ENCODE results near the gene SHANK3. TPM values are rescaled to one million over a fixed set of nuclear protein-coding genes. Genes with fewer than 3 reads are reported as not detected.
A peak's percentile ranks its signal among the peaks of the same experiment; 100 is the strongest.
"Not testable (repeated sequence)": the region's sequence is repeated elsewhere in the genome, so short reads cannot be mapped to it uniquely, and the experiment has no call there.

The SHANK3 gene
- total RNA-seq, 4 donors from 2014 or later = 2.7 to 30.3 (median 6.3) TPM

DNA sequence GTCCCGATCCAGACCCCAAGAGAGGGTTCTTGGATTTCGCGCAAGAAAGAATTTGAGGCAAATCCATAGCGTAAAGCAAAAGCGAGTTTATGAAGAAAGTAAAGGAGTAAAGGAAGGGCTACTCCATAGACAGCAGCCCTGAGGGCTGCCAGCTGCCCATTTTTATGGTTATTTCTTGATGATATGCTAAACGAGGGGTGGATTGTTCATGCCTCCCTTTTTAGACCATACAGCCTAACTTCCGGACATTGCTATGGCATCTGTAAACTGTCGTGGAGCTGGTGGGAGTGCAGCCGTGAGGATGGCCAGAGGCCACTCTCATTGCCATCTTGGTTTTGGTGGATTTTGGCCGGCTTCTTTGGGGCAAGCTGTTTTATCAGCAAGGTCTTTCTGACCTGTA, 19.4 kb upstream of the SHANK3 start:
- Histone ChIP-seq H3K9me3 (peaks cover 0 to 9% of the 10 kb centered on the region in 2 donors), H3K4me1 (no peaks in the 10 kb centered on the region), H3K4me3 (no peak overlapping the region), H3K27ac (no peak overlapping the region), H3K36me3 (no peaks in the 10 kb centered on the region), H3K27me3 (peaks cover 16% of the 10 kb centered on the region)
- intact Hi-C loops (cut with DNase I; ENCODE audit: low total_unique reads) = no loop called here
- TF ChIP-seq POLR2A (IDR thresholded peaks at IDR 0.05) = no peak
- TF ChIP-seq POLR2AphosphoS5 (IDR thresholded peaks at IDR 0.05) = no peak
- TF ChIP-seq EP300 (IDR thresholded peaks at IDR 0.05; ENCODE audit: low read depth) = no peak
- TF ChIP-seq, protein P1, sequence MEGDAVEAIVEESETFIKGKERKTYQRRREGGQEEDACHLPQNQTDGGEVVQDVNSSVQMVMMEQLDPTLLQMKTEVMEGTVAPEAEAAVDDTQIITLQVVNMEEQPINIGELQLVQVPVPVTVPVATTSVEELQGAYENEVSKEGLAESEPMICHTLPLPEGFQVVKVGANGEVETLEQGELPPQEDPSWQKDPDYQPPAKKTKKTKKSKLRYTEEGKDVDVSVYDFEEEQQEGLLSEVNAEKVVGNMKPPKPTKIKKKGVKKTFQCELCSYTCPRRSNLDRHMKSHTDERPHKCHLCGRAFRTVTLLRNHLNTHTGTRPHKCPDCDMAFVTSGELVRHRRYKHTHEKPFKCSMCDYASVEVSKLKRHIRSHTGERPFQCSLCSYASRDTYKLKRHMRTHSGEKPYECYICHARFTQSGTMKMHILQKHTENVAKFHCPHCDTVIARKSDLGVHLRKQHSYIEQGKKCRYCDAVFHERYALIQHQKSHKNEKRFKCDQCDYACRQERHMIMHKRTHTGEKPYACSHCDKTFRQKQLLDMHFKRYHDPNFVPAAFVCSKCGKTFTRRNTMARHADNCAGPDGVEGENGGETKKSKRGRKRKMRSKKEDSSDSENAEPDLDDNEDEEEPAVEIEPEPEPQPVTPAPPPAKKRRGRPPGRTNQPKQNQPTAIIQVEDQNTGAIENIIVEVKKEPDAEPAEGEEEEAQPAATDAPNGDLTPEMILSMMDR (IDR thresholded peaks at IDR 0.05) = no peak
- DNase-seq = no peak
- 85 to 87% methylated on average over 9 to 10 of the region's 10 CpGs for WGBS, 2 donors (ENCODE audit: low coverage in 1 of 2)
- in situ Hi-C loops (cut with MboI; ENCODE audit: low pct_ligation_motif_present in 1 of 4, low pct_unique_long_range_greater_than_20kb in 1 of 4, low sequenced_read_pairs in 3 of 4) = no loop called here

DNA sequence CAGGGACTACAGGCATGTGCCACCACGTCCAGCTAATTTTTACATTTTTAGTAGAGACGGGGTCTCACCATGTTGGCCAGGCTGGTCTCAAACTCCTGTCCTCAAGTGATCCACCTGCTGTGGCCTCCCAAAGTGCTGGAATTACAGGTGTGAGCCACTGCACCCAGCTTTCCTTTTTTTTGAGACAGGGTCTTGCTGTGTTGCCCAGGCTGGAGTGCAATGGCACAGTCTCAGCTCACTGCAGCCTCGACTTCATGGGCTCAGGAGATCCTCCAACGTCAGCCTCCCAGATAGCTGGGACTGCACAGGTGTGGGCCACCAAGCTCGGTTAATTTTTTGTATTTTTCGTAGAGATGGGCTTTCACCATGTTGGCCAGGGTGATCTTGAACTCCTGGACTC, 18.0 kb upstream of the SHANK3 start:
- H3K9me3 ChIP-seq; H3K4me3 ChIP-seq; DNase-seq; in situ Hi-C loops (cut with MboI; ENCODE audit: low pct_ligation_motif_present in 1 of 4, low pct_unique_long_range_greater_than_20kb in 1 of 4, low sequenced_read_pairs in 3 of 4); intact Hi-C loops (cut with DNase I; ENCODE audit: low total_unique reads); H3K36me3 ChIP-seq; H3K27ac ChIP-seq; H3K4me1 ChIP-seq: not testable (repeated sequence)
- H3K27me3 ChIP-seq = peaks cover 29% of the 10 kb centered on the region
- WGBS, 2 donors (ENCODE audit: low coverage in 1 of 2) = 79 to 80% methylated on average over 2 to 6 of the region's 6 CpGs

DNA sequence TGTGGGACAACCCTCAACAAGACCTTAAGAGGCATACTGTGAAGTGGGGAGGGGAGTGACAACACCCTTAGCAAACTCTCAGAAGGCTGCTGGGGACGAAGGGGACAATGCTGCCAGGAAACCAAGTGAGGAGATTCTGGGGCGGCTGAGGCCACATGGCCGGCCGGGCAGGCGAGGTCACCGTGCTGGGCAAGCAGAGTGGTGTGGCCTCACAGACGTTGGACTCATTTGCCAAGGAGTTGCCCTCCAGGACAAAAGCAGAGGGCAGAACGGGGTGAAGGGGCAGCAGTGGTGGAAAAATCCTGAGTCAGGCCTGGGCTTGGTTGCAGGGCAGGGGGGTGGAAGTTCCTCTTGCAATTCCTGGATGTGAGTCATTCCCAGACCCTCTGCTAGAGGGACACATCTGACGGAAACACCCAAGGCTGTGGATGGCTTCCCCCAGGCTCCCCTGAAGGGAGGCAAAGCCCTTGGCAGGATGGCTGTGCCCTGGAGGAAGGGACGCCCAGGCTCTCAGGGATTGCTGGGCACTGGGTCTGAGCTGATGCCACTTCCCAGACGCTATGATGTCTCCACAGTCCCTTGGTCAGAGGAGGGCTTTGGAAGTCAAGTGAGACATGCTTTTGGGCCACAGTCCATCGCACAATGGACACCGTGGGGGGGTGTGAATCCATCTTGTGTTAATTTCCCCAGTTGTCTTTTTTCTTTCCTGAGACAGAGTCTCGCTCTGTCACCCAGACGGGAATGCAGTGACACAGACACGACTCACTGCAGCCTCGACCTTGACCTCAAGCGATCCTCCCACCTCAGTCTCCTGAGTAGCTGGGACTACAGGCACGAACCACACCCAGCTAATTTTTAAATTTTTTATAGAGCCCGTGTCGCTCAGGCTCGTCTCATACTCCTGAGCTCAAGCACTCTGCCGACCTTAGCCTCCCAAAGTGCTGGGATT, 16.2 kb upstream of the SHANK3 start:
- Histone ChIP-seq H3K4me1 (no peaks in the 10 kb centered on the region), H3K27me3 (peaks cover 36% of the 10 kb centered on the region), H3K4me3 (no peak overlapping the region), H3K27ac (peak overlapping the region in 3 of 4 donors; percentile 4 to 25 (median 17)), H3K36me3 (no peaks in the 10 kb centered on the region), H3K9me3 (no peaks in the 10 kb centered on the region)
- WGBS, 2 donors (ENCODE audit: low coverage in 1 of 2) = 62 to 64% methylated on average over 4 to 23 of the region's 23 CpGs
- intact Hi-C loops (cut with DNase I; ENCODE audit: low total_unique reads) (no loop called here), in situ Hi-C loops (cut with MboI; ENCODE audit: low pct_ligation_motif_present in 1 of 4, low pct_unique_long_range_greater_than_20kb in 1 of 4, low sequenced_read_pairs in 3 of 4) (no loop called here)
- TF ChIP-seq, protein P1 (IDR thresholded peaks at IDR 0.05) = no peak
- no peak for TF ChIP-seq EP300 (IDR thresholded peaks at IDR 0.05; ENCODE audit: low read depth)
- no peak for DNase-seq

DNA sequence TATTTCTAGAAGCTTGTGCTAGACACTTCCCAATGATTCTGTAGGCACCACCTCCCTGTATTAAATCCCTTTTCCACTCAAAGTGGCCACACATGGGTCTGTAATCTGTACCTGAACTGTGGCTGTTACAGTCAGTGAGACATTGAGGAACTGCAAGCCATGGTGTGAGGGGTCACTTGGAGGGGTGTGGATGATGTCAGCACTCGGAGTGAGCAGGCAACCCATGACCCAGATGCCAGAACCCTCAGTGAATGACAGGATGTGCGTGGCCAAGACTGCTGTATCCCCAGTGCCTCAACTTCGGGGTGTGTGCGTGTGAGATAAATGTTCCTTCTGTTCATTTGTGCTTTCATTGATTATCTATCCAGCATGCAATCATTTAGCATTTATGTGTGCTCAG, 14.7 kb upstream of the SHANK3 start:
- intact Hi-C loops (cut with DNase I; ENCODE audit: low total_unique reads) = no loop called here
- Histone ChIP-seq H3K4me1 (no peaks in the 10 kb centered on the region), H3K9me3 (no peaks in the 10 kb centered on the region), H3K36me3 (no peaks in the 10 kb centered on the region), H3K27me3 (peaks cover 41% of the 10 kb centered on the region), H3K27ac (no peak overlapping the region), H3K4me3 (no peak overlapping the region)
- in situ Hi-C loops (cut with MboI; ENCODE audit: low pct_ligation_motif_present in 1 of 4, low pct_unique_long_range_greater_than_20kb in 1 of 4, low sequenced_read_pairs in 3 of 4) = no loop called here
- TF ChIP-seq, protein P1 (IDR thresholded peaks at IDR 0.05) = no peak
- TF ChIP-seq EP300 (IDR thresholded peaks at IDR 0.05; ENCODE audit: low read depth) (no peak), POLR2A (IDR thresholded peaks at IDR 0.05) (no peak), POLR2AphosphoS5 (IDR thresholded peaks at IDR 0.05) (no peak)
- DNase-seq = no peak
- 70 to 90% methylated on average over 2 to 4 of the region's 4 CpGs for WGBS, 2 donors (ENCODE audit: low coverage in 1 of 2)

DNA sequence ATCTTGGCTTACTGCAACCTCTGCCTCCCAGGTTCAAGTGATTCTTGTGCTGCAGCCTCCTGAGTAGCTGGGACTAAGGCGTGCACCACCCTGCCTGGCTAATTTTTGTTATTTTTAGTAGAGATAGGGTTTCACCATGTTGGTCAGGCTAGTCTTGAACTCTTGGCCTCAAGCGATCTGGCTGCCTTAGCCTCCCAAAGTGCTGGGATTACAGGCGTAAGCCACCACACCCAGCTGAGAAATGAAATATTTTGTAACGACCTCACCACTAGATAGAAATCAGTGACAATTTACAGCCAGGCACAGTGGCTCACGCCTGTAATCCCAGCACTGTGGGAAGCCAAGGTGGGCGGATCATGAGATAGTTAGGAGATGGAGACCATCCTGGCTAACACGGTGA, 12.9 kb upstream of the SHANK3 start:
- H3K27ac ChIP-seq; in situ Hi-C loops (cut with MboI; ENCODE audit: low pct_ligation_motif_present in 1 of 4, low pct_unique_long_range_greater_than_20kb in 1 of 4, low sequenced_read_pairs in 3 of 4); H3K4me1 ChIP-seq; H3K4me3 ChIP-seq; H3K9me3 ChIP-seq; H3K36me3 ChIP-seq; intact Hi-C loops (cut with DNase I; ENCODE audit: low total_unique reads); DNase-seq: not testable (repeated sequence)
- peaks cover 39% of the 10 kb centered on the region for H3K27me3 ChIP-seq
- 85 to 89% methylated on average over 3 to 7 of the region's 7 CpGs for WGBS, 2 donors (ENCODE audit: low coverage in 1 of 2)

Data from transverse colon (tissue), 4 donors.